Sigmoid colon (tissue), 4 donors: ENCODE results near the gene RASA2.
A peak's percentile ranks its signal among the peaks of the same experiment; 100 is the strongest.

Source experiments
- CTCF ChIP-seq, 4 experiments: fragments of 450-650 bp in 3 of 4; fragments of 200-600 bp in 1 of 4; IDR thresholded peaks; one replicate each; pipeline ENCODE4 v1.5.1; 2016 to 2019; ENCODE audit warnings: antibody characterized with exemption in 4 of 4, mild to moderate bottlenecking in 3 of 4, moderate library complexity in 2 of 4
- EP300 ChIP-seq, 4 donors: sonication (generic); formaldehyde crosslinking; IDR thresholded peaks; one replicate each; pipeline ENCODE4 v1.6.1; 2017; ENCODE audit warnings: antibody characterized with exemption in 4 of 4
- POLR2A ChIP-seq, 2 donors: fragments of 450-650 bp; IDR thresholded peaks; one replicate each; pipeline ENCODE4 v1.6.1; 2016; ENCODE audit warnings: antibody characterized with exemption in 2 of 2, mild to moderate bottlenecking in 2 of 2, moderate library complexity in 2 of 2
- POLR2AphosphoS5 ChIP-seq, 4 donors: sonication (generic); formaldehyde crosslinking; IDR thresholded peaks; one replicate each; pipeline ENCODE4 v1.6.1; 2017; ENCODE audit warnings: antibody characterized with exemption in 4 of 4

- TF ChIP-seq CTCF (IDR thresholded peaks at IDR 0.05) (no peak), POLR2AphosphoS5 (IDR thresholded peaks at IDR 0.05) (peak; percentile 33 to 63 (median 62)), POLR2A (IDR thresholded peaks at IDR 0.05) (no peak), EP300 (IDR thresholded peaks at IDR 0.05) (no peak)
Measured at GRCh38 chr3:141648055-141648910, 161.5 kb downstream of the RASA2 start.
